ENCODE measurements around the gene KISS1R. TPM values are rescaled to one million over a fixed set of nuclear protein-coding genes. Genes with fewer than 3 reads are reported as not detected.

KISS1R gene
- total RNA-seq, 2 experiments from 2014 or later, result 0.55 to 1.1 TPM

DNA sequence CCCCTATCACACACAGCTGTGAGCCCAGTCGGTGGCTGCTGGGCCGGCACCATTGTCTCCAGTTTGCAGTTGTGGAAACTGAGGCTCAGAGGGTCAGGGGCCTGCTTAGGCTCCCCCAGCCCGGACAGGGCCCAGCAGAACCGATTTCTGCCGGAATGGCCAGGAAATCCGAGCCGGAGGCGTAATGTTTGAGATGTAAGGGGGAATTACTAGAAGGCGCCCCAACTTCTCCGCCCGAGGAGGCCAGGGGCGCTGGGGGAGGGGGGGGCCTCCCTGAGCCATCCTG, 962 bp downstream of the KISS1R start:
- Mint-ChIP-seq H3K4me3 (no peak overlapping the region), H3K36me3 (ENCODE audit: low read depth) (no peaks in the 10 kb centered on the region), H3K9me3 (ENCODE audit: insufficient read depth) (no peaks in the 10 kb centered on the region), H3K27me3 (ENCODE audit: low read depth) (peaks cover 6% of the 10 kb centered on the region), H3K27ac (no peak overlapping the region), H3K4me1 (ENCODE audit: low read depth) (peaks cover 20% of the 10 kb centered on the region)
- ChIA-PET CTCF (interaction anchor here (3.7 kb wide), 1 partner anchor 54 kb away, joined by 47 read pairs; no protein-coding TSS in a partner anchor), POLR2A (no interaction called here)
- ATAC-seq (no peak), DNase-seq (no peak)

DNA sequence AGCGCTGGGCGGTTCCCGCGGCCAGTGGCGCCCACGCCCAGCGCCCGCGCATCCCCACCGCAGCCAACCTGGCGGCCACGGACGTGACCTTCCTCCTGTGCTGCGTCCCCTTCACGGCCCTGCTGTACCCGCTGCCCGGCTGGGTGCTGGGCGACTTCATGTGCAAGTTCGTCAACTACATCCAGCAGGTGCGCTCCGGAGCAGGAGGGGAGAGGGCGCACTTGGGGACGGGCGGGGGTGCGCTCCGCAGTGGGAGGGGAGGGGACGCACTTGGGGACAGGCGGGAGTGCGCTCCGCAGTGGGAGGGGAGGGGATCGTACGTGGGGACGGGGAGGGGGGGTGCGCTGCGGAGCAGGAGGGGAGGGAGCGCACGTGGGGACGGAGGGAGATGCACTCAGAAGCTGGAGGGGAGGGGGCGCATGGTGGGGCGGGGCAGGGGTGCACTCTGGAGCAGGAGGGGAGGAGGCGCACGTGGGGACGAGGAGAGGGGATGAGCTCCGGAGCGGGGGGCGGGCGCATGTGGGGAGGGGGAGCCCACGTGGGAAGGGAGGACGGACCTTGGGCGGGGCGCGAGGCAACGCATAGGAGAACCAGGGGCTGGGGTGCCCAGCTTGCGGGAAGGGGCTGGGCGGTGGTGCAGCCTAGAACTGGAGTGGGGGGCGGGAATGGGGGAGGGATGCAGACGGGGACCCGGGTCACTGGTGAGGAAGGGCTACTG, 1.5 kb downstream of the KISS1R start:
- Mint-ChIP-seq H3K9me3 (ENCODE audit: insufficient read depth) (no peaks in the 10 kb centered on the region), H3K4me1 (ENCODE audit: low read depth) (peaks cover 20% of the 10 kb centered on the region), H3K27ac (no peak overlapping the region), H3K4me3 (peak overlapping the region; percentile 48), H3K36me3 (ENCODE audit: low read depth) (no peaks in the 10 kb centered on the region), H3K27me3 (ENCODE audit: low read depth) (peaks cover 6% of the 10 kb centered on the region)
- CTCF ChIA-PET, result interaction anchor here (2.7 to 6.7 kb wide), 3 partner anchors 55 to 64 kb away, joined by 13 to 125 read pairs (median 47); partner anchors contain the start of gene WDR18
- DNase-seq (peak; percentile 62), ATAC-seq (no peak)
- POLR2A ChIA-PET, result interaction anchor here (1.5 kb wide), 1 partner anchor 55 kb away, joined by 6 read pairs; no protein-coding TSS in a partner anchor

DNA sequence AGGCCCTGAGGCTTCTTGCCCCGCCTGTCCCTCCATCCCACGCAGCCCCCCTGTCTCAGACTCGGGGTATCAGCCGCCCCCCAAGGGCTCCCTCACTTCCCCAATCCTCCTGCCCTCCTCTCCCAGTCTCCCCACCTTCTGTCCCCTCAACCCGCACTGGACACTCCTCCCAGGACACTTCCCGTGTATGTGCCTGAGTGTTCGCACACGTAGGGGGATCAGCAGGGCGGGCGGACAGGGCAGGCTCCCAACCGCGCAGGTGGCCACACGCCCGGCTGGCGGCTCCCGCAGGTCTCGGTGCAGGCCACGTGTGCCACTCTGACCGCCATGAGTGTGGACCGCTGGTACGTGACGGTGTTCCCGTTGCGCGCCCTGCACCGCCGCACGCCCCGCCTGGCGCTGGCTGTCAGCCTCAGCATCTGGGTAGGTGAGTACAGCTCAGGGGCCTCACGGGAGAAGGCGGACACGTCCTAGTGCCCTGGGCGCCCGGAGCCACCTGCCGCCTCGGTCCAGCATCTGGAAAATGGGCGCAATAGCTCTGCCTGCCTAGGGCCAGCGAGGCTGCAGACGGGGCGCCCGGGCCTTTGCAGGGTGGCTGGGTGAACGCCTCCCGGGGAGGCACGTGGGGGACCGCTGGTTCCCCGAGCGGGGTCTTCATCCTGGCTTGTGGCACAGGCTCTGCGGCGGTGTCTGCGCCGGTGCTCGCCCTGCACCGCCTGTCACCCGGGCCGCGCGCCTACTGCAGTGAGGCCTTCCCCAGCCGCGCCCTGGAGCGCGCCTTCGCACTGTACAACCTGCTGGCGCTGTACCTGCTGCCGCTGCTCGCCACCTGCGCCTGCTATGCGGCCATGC, 2.3 kb downstream of the KISS1R start:
- ChIA-PET CTCF (interaction anchor here (0.9 to 6.7 kb wide), 5 partner anchors 53 to 102 kb away, joined by 4 to 125 read pairs (median 13); partner anchors contain the start of genes RNU6-2 and WDR18), POLR2A (interaction anchor here (0.6 to 1.5 kb wide), 4 partner anchors 41 to 148 kb away, joined by 3 to 6 read pairs (median 4); partner anchors contain the start of gene WDR18)
- peak overlapping the region; percentile 48 for H3K4me3 Mint-ChIP-seq
- peaks cover 24% of the 10 kb centered on the region for H3K4me1 Mint-ChIP-seq (ENCODE audit: low read depth)
- peak; percentile 47 for DNase-seq
- no peaks in the 10 kb centered on the region for H3K9me3 Mint-ChIP-seq (ENCODE audit: insufficient read depth)
- H3K36me3 Mint-ChIP-seq (ENCODE audit: low read depth), result no peaks in the 10 kb centered on the region
- no peak overlapping the region for H3K27ac Mint-ChIP-seq
- peak; percentile 27 for ATAC-seq
- H3K27me3 Mint-ChIP-seq (ENCODE audit: low read depth), result peaks cover 6% of the 10 kb centered on the region

- no peaks in the 10 kb centered on the region for H3K36me3 Mint-ChIP-seq (ENCODE audit: low read depth)
- peaks cover 6% of the 10 kb centered on the region for H3K27me3 Mint-ChIP-seq (ENCODE audit: low read depth)
- peak; percentile 67 for DNase-seq
- ChIA-PET POLR2A (interaction anchor here (0.6 to 1.5 kb wide), 4 partner anchors 57 to 147 kb away, joined by 3 to 6 read pairs (median 4); partner anchors contain the start of gene WDR18), CTCF (interaction anchor here (0.9 to 6.7 kb wide), 7 partner anchors 27 to 151 kb away, joined by 3 to 125 read pairs (median 4); partner anchors contain the start of genes MED16, RNU6-2, RNU6-9 and WDR18)
- ATAC-seq, result peak; percentile 38
- H3K9me3 Mint-ChIP-seq (ENCODE audit: insufficient read depth), result no peaks in the 10 kb centered on the region
- peak overlapping the region; percentile 43 for H3K27ac Mint-ChIP-seq
- H3K4me3 Mint-ChIP-seq, result peak overlapping the region; percentile 66
- H3K4me1 Mint-ChIP-seq (ENCODE audit: low read depth), result peaks cover 26% of the 10 kb centered on the region
Observed at GRCh38 chr19:920051-920864, 3.1 kb downstream of the KISS1R start.

DNA sequence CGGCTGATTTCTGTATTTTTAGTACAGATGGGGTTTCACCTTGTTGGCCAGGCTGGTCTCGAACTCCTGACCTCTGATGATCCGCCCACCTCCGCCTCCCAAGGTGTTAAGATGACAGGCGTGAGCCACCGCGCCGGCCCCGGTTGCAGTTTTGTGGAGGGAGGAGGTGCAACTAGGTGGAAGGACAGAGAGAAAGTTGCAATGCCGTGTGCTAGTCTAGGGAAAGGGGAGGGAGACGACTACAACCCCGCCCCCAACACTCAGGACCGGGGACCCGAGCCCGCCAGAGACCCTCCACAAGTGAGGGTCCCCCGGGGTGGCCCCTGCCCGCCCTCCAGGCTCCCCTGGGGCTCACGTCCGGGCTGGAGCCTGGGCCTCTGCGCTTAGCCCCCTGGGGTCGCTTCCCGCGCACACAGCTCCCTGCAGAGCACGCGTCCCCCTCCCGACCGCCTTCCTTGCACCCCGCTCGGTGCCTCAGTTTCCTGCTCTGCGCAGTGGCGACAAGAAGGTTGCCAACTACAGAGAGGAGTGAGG, 7.5 kb downstream of the KISS1R start:
- H3K36me3 Mint-ChIP-seq (ENCODE audit: low read depth), result peaks cover 3% of the 10 kb centered on the region
- ATAC-seq (no peak), DNase-seq (peak; percentile 55)
- H3K4me1 Mint-ChIP-seq (ENCODE audit: low read depth), result peaks cover 20% of the 10 kb centered on the region
- no peaks in the 10 kb centered on the region for H3K27me3 Mint-ChIP-seq (ENCODE audit: low read depth)
- ChIA-PET POLR2A (interaction anchor here (0.7 to 1.4 kb wide), 3 partner anchors 59 to 79 kb away, joined by 3 to 7 read pairs (median 3); partner anchors contain the start of gene WDR18), CTCF (interaction anchor here (3.2 to 6.7 kb wide), 2 partner anchors 58 to 61 kb away, joined by 24 to 125 read pairs; partner anchors contain the start of gene WDR18)
- peak overlapping the region; percentile 67 for H3K27ac Mint-ChIP-seq
- no peaks in the 10 kb centered on the region for H3K9me3 Mint-ChIP-seq (ENCODE audit: insufficient read depth)
- H3K4me3 Mint-ChIP-seq, result peak overlapping the region; percentile 77

DNA sequence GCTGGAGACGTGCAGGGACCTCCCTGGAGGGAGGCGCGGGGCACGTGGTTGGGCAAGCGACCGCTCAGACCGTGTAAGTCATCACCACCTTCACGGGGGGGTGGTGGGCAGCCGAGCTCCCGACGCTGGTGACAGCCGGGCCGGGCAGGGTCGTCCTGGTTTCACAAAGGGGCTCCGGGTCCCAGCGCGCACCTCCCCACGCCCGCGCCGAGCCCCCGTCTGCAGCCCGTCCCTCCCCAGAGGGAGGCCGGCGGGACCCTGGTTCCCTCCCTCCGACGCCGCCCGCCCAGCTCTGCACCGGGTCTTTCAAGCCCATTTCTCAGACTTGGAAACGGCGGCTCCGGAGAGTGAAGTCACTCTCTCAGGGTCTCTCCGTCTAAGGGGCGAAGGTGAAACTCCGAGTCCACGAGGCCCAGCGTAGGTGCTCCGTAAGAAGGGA, 8.0 kb downstream of the KISS1R start:
- no peaks in the 10 kb centered on the region for H3K27me3 Mint-ChIP-seq (ENCODE audit: low read depth)
- peak; percentile 64 for ATAC-seq
- H3K27ac Mint-ChIP-seq, result peak overlapping the region; percentile 89

GRCh38 chr19:925526-926322, 8.6 kb downstream of the KISS1R start, which contains the start of gene ARID3A:
ARID3A (plus strand) TSS chr19:926035; CDS start chr19:929529, 3,494 bp downstream.
- DNase-seq, result peak; percentile 83
- Mint-ChIP-seq H3K4me1 (ENCODE audit: low read depth) (peaks cover 18% of the 10 kb centered on the region), H3K9me3 (ENCODE audit: insufficient read depth) (no peaks in the 10 kb centered on the region), H3K27me3 (ENCODE audit: low read depth) (no peaks in the 10 kb centered on the region), H3K36me3 (ENCODE audit: low read depth) (peaks cover 6% of the 10 kb centered on the region), H3K4me3 (peak within 1 kb of the TSS; percentile 79), H3K27ac (peak within 1 kb of the TSS; percentile 89)
- ChIA-PET POLR2A (interaction anchor here (0.7 to 1.2 kb wide), 2 partner anchors 58 to 63 kb away, joined by 3 to 7 read pairs; partner anchors contain the start of gene WDR18), CTCF (interaction anchor here (6.7 kb wide), 1 partner anchor 57 kb away, joined by 125 read pairs; the partner anchor contains the start of gene WDR18)
- ATAC-seq, result peak; percentile 68

More for the DNA sequence above, 8.0 kb downstream of the KISS1R start:
- ChIA-PET CTCF (interaction anchor here (3.2 to 6.7 kb wide), 2 partner anchors 58 to 61 kb away, joined by 24 to 125 read pairs; partner anchors contain the start of gene WDR18), POLR2A (interaction anchor here (0.7 to 1.2 kb wide), 2 partner anchors 59 to 62 kb away, joined by 3 to 7 read pairs; partner anchors contain the start of gene WDR18)
- Mint-ChIP-seq H3K4me3 (peak overlapping the region; percentile 77), H3K4me1 (ENCODE audit: low read depth) (peaks cover 20% of the 10 kb centered on the region), H3K9me3 (ENCODE audit: insufficient read depth) (no peaks in the 10 kb centered on the region), H3K36me3 (ENCODE audit: low read depth) (peaks cover 6% of the 10 kb centered on the region)
- DNase-seq, result peak; percentile 81

- POLR2A ChIA-PET, result no interaction called here
- CTCF ChIA-PET, result no interaction called here
- Mint-ChIP-seq H3K27ac (peak overlapping the region; percentile 52), H3K9me3 (ENCODE audit: insufficient read depth) (no peaks in the 10 kb centered on the region), H3K36me3 (ENCODE audit: low read depth) (peaks cover 10% of the 10 kb centered on the region), H3K27me3 (ENCODE audit: low read depth) (no peaks in the 10 kb centered on the region), H3K4me1 (ENCODE audit: low read depth) (peaks cover 14% of the 10 kb centered on the region), H3K4me3 (peak overlapping the region; percentile 76)
- ATAC-seq (no peak), DNase-seq (no peak)
Observed at GRCh38 chr19:926323-926588, 9.1 kb downstream of the KISS1R start.

- Mint-ChIP-seq H3K9me3 (ENCODE audit: insufficient read depth) (no peaks in the 10 kb centered on the region), H3K27ac (peak overlapping the region; percentile 67), H3K36me3 (ENCODE audit: low read depth) (peaks cover 12% of the 10 kb centered on the region), H3K4me3 (peak overlapping the region; percentile 79), H3K27me3 (ENCODE audit: low read depth) (no peaks in the 10 kb centered on the region), H3K4me1 (ENCODE audit: low read depth) (peaks cover 11% of the 10 kb centered on the region)
- ChIA-PET POLR2A (no interaction called here), CTCF (no interaction called here)
- peak; percentile 68 for DNase-seq
- no peak for ATAC-seq
Observed at GRCh38 chr19:926589-927350, 9.6 kb downstream of the KISS1R start.

- DNase-seq, result no peak
- Mint-ChIP-seq H3K27ac (no peak overlapping the region), H3K9me3 (ENCODE audit: insufficient read depth) (no peaks in the 10 kb centered on the region), H3K4me3 (peak overlapping the region; percentile 46), H3K27me3 (ENCODE audit: low read depth) (no peaks in the 10 kb centered on the region), H3K4me1 (ENCODE audit: low read depth) (peaks cover 12% of the 10 kb centered on the region), H3K36me3 (ENCODE audit: low read depth) (peaks cover 15% of the 10 kb centered on the region)
- no peak for ATAC-seq
- ChIA-PET POLR2A (no interaction called here), CTCF (no interaction called here)
Observed at GRCh38 chr19:927351-927779, 10.2 kb downstream of the KISS1R start.

All from activated CD8-positive, alpha-beta T cell treated with anti-CD3 and anti-CD28 coated beads, Interleukin-2, amount 10 ng/mL, durations not matched to agents 7 days and 5 days (primary cell).